Measurements from ENCODE around the gene TNIP3.

DNA sequence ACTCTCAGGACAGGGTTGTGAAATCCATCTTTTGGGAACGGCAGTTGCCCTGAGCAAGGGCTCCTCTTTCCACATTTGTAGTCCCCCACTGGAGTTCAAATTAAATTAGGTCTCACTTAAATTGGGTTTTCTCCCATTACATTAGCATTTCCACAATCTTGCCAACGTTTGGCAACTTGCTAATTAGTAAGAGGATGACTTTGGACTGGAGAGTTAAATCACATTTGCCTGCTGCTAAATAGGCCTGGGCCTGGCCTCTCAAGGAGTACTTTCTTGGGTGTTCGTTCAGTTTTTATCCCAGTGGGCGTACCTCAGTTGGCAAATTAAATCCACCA, 33.8 kb downstream of the TNIP3 start:
- no peak for TF ChIP-seq POLR2A (IDR thresholded peaks at IDR 0.05)
- TF ChIP-seq, protein P1, sequence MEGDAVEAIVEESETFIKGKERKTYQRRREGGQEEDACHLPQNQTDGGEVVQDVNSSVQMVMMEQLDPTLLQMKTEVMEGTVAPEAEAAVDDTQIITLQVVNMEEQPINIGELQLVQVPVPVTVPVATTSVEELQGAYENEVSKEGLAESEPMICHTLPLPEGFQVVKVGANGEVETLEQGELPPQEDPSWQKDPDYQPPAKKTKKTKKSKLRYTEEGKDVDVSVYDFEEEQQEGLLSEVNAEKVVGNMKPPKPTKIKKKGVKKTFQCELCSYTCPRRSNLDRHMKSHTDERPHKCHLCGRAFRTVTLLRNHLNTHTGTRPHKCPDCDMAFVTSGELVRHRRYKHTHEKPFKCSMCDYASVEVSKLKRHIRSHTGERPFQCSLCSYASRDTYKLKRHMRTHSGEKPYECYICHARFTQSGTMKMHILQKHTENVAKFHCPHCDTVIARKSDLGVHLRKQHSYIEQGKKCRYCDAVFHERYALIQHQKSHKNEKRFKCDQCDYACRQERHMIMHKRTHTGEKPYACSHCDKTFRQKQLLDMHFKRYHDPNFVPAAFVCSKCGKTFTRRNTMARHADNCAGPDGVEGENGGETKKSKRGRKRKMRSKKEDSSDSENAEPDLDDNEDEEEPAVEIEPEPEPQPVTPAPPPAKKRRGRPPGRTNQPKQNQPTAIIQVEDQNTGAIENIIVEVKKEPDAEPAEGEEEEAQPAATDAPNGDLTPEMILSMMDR (IDR thresholded peaks at IDR 0.05): no peak
